Endometrial microvascular endothelial cells (primary cell): ENCODE data around the gene LYPD6B. TPM values are rescaled to one million over a fixed set of nuclear protein-coding genes. Genes with fewer than 3 reads are reported as not detected.
"Not testable (repeated sequence)": the region's sequence is repeated elsewhere in the genome, so short reads cannot be mapped to it uniquely, and the experiment has no call there.

ENCODE experiments used
- in situ Hi-C: cut with HindIII; loops from 2 replicates; pipeline ENCODE4 v1.10.0; 2017; ENCODE audit warnings: low sequenced_read_pairs, low pct_unique_long_range_greater_than_20kb; ENCODE audit errors: inconsistent ontology term
- total RNA-seq: library from RNA; depleted of rRNA; stranded (reverse); fragments of >200 nt; gene quantifications from one replicate; pipeline ENCODE4 v1.2.3, GENCODE V29; 2015; ENCODE audit errors: inconsistent ontology term

LYPD6B gene
- total RNA-seq, 1 donor from 2014 or later: not detected

DNA sequence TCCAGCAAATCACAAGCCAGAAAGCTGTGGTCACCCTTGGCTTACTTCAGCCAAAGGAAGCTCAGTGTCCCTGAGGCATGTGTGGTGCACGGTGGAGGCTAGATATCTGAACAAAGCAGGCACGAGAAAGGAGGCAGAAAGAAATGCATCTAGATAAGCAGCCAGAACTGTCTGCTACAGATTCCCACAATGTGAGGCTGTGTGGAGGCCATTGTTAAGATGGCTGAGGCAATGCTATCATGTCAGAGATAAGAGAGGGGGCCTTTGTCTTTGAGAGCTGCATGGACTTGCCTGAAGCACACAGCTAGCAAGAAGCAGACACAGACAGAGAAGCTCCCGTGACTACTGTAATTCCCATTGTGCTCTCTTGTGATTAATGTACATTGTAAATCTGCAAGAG lies 181.4 kb downstream of the LYPD6B start:
- in situ Hi-C loops: no loop called here

DNA sequence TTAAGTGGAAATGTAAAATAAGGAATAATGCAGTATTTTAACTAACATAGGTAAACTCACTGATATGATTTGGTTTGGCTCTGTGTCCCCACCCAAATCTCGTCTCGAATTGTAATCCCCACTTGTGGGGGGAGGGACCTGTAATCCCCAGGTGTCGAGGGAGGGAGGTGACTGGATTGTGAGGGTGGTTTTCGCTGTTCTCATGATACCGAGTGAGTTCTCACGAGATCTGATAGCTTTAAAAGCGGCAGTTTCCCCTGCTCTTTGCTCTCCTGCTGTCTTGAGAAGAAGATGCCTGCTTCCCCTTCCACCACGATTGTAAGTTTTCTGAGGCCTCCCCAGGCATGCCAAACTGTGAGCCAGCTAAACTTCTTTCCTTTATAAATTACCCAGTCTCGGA lies 182.5 kb downstream of the LYPD6B start:
- in situ Hi-C loops: no loop called here

- in situ Hi-C loops: no loop called here
Observed at GRCh38 chr2:149221898-149222297, 183.4 kb downstream of the LYPD6B start.

- in situ Hi-C loops: no loop called here
Observed at GRCh38 chr2:149223472-149224095, 185.1 kb downstream of the LYPD6B start.

- in situ Hi-C loops: no loop called here
Observed at GRCh38 chr2:149224543-149224942, 186.0 kb downstream of the LYPD6B start.

- in situ Hi-C loops: no loop called here
Observed at GRCh38 chr2:149225446-149225845, 186.9 kb downstream of the LYPD6B start.

DNA sequence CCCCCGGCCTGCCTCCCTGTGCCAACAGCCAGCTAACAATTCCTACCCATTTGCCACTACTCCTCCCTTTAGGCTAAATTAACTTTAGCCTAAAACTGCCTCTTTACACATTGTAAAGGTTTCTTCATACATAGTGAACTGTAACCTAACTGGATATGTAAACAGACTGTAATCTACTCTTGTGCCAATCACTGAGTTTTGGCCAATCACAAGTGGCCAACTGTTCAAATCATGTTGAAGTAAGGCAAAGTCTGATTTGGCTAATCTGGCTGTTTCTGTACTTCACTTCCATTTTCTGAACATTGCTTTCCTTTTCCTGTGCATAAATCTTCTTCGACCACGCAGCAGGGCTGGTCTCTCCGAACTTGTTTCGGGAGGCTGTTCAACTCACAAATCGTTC lies 188.3 kb downstream of the LYPD6B start:
- in situ Hi-C loops: no loop called here

GRCh38 chr2:149235816-149236375 lies 197.4 kb downstream of the LYPD6B start:
- in situ Hi-C loops: no loop called here

- in situ Hi-C loops: no loop called here
Observed at GRCh38 chr2:149236410-149236809, 197.9 kb downstream of the LYPD6B start.

- in situ Hi-C loops: no loop called here
Observed at GRCh38 chr2:149246186-149246585, 207.7 kb downstream of the LYPD6B start.

GRCh38 chr2:149251436-149251835 lies 212.9 kb downstream of the LYPD6B start:
- in situ Hi-C loops: not testable (repeated sequence)

GRCh38 chr2:149256877-149257276 lies 218.4 kb downstream of the LYPD6B start:
- in situ Hi-C loops: not testable (repeated sequence)

DNA sequence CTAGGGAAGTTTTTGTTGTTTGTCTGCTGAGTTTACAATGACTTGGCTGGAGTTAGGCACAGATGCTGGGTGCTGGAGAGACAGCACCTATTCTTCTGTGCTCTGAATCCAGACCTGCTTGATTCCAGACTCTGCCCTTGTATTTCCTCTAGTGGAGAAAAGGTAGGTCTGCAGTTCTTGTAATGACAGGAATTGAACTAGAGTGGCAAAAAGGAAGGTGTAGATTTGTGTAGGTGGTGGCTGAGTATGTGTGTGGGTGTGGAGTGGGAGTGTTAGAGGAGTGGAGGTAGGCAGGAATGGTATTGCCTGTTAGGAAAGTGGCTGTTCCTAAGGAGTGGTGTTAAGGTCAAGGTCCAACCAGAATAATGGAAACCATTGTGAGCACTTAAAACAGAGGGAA lies 220.0 kb downstream of the LYPD6B start:
- in situ Hi-C loops: no loop called here

DNA sequence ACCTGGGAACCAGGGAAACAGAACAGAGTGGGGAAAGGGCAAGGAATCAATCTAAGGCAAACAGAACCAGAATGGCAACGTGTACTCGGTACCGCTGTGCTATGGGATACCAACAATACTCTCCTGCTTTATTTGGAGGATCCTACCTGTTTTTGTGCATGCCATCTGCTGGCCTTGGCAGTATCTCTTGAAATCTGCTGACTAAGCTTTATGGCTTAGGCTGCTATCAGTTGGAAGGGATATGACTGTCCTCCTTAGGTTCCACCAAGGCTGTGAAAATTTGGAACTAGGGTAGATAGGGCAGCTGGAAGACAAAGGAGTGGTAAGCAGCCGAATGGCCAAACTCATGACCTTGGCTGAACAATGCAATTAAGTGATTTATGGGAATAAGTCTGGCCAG lies 220.6 kb downstream of the LYPD6B start:
- in situ Hi-C loops: no loop called here

DNA sequence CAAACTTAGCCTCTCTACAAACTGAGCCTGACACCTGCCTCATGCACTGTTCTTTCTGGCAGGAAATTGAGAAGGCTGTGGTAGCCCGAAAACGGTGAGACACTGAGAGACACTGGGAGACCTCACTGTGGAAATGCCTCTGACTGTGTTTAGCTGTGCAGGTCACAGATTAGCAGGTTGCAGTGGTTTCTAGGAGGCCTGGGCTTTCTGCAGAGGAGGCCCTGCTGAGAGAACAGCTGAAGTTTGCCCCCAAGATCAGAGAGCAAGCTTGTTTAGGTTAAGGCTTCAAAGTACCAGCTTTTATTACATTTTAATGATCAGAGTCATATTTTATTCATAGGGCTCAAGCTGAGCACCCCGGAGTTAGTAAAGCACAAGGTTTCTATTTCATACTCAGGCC lies 223.2 kb downstream of the LYPD6B start:
- in situ Hi-C loops: no loop called here

Other genes starting within 250 kb of the LYPD6B start
- gene KIF5C, start 163.5 kb upstream of the LYPD6B start, total RNA-seq: 4.6 TPM